Measurements from ENCODE around the gene OLFM1.

OLFM1 gene

DNA sequence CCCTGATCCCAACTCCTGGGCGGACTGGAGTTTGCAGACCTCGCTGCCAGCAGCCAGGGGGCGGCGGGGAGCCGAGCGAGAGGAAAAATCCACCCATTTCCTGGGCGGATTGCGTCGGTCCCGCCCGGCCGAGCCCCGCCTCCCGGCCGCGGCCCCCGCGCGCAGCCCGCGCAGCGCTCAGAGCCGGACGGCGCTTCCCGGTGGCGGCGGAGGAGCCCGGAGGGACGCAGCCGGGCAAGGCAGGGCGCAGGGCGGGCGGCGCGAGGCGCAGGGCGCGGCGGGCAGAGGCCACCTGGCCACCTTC, at the start of gene OLFM1:
Gene OLFM1, plus strand, starts transcription at position 180 of the 304 bp plus-strand sequence. CDS start 322 bp downstream, outside the sequence.
- in situ Hi-C loops (cut with MboI; ENCODE audit: low sequenced_read_pairs) = no loop called here

DNA sequence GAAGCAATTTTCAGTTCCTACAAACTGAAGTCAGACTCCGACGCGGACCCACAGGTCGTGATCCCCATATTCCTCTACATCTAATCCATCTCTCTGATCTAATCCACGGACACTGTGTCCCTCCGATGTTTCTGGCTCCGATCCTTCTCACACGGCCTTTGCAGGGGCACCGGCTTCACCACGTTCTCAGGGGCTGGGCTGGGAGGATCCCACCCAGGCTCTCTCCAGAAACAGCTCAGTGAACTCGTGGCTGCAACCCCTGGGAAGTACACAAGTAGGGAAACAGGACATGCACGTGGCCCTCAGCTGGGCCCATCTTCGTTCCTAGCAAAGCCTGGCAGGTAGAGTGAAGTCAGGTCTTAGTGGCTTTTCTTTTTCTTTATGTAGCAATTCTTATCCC, 49.1 kb upstream of the OLFM1 start:
- in situ Hi-C loops (cut with MboI; ENCODE audit: low sequenced_read_pairs) = no loop called here

DNA sequence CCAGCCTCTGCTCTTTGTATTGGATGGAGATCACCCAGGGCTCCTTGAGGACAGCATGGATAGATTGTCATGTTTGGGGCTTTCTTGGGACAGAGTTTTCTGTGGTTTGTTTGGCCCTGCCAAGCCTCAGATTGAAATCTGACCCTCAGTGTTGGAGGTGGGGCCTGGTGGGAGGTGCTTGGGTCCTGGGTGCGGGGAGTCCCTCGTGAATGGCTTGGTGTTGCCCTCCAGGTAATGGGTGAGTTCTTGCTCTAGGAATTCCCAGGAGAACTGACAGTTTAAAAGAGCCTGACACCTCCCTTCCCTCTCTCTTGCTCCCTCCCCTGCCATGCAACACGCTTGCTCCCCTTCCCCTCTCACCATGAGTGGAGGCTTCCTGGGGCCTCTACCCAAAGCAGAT, 48.6 kb upstream of the OLFM1 start:
- in situ Hi-C loops (cut with MboI; ENCODE audit: low sequenced_read_pairs) = no loop called here

DNA sequence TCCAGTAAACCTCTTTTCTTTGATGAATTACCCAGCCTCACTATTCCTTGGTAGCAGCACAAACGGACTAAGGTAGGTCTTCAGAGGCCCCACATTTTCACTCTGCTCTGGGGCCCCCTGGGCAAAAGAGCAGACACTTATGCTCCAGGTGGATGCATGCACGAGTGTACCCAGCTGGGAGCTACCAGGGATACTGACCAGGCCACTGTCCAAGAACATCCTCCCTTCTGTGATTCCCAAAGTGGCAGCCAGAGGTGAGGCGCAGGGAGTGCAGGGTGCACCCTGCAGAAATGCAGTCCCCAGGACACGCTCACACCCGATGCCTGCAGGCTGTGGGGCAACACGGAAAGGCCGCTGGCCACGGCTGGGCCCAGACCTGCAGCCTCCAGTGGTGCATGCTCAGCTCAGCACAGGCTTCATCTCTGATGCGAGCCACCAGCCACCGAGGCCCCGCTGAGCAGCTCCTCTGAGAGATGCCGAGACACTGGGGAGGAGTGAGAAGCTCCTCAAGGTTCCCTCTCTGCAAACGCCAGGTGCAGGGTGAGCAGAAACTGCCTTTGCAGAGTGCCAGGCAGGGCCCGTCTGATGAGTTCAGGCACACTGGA, 48.1 kb upstream of the OLFM1 start:
- in situ Hi-C loops (cut with MboI; ENCODE audit: low sequenced_read_pairs) = no loop called here

DNA sequence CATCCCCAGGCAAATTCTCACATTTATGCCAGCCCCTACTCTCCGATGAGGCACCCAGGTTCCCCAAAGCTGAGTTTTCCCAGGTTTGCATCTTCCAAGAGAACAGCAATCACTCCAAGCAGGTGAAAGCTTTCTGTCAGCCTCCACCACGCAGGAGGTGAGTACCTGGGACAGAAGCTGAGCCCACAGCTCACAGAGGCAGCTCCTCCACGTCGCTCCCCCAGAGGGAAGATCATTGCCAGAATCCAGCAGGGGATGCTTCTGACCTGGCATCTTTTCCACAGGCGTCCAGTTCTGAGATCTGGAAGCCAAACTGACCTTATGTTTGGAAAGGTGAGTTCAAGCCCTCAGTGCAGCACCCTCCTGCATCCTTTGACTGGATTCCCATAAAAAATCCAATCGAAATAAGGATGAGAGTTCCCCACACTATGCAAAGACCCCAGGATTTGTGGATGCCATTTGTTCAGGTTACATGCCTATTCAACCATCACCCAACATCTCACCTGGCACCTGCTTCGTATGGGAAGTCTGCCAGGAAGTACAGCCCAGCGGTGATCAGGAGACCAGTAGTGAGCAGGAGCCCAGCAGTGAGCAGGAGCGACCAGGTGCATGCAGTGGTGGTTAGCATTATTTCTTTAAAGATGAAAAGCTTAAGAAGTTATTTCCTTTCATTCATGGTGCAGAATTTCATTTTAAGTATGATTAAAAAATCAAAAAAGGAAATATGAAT, 47.4 kb upstream of the OLFM1 start:
- in situ Hi-C loops (cut with MboI; ENCODE audit: low sequenced_read_pairs) = no loop called here

DNA sequence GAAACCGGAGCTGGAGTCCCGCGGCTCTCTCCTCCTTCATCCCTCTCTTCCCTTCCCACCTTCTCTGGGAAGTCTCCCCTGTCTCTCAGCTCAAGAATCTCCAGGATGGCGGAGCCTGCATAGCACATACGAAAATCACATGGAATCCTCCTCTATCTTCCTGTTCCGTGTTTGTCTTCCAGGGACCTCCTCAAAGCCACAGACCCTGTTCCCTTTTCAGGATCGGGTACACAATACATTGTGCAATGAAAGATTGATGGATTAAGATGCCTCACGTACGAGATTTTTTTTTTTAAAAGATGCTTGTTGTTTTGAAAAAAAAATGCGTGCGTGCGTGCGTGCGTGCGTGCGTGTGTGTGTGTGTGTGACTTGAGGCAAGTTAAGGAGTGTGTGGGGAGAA, 46.6 kb upstream of the OLFM1 start:
- in situ Hi-C loops (cut with MboI; ENCODE audit: low sequenced_read_pairs) = no loop called here

DNA sequence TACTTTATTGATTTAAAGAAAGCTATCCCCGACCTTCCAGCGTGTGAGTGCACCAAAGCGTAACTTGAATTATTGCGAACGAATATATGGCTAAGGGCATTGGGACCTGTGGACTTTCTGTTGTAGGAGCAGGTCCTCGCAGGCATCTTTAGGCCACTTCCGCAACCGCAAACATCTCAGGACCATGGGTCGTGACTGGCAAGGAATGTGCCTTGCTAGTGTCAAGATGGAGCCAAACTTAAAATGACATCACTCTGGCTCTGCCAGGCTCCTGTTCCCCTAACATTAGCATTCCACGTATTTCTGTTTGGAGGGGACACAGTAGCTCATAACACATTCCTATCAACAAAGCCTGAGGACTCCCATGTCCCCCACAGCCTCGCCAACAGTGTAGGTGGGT, 44.1 kb upstream of the OLFM1 start:
- in situ Hi-C loops (cut with MboI; ENCODE audit: low sequenced_read_pairs) = no loop called here

DNA sequence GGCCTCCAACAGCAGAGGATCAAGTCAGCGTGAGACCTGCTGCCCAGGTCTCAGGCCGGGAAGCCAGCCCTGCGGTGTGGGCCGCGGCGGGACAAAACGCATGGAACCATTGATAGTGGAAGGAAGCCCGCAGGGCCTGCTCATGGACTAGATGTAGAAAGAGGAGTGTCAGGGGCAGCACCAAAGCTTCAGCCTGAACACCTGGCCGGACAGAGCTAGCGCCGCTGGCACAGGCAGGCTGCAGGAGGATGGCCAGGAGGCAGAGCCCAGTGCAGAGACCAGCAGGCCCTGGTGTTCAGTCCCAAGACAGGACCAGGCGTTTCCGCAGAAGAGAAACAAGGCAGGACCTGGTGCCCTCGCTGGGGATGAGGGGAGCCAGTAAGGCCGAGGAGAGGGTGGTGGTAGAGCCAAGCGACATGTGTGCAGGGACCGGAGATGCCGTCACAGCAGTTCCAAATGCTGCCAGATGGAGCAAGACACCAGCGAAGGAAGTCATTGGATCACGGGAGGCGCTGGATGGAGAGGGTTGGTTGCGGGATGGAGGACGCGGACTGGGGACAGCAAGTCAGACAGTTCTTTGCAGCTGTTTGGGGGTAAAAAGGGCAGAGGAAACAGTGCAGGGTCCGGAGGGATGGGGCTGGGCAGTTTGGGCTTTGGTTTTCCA, 42.1 kb upstream of the OLFM1 start:
- in situ Hi-C loops (cut with MboI; ENCODE audit: low sequenced_read_pairs) = no loop called here

DNA sequence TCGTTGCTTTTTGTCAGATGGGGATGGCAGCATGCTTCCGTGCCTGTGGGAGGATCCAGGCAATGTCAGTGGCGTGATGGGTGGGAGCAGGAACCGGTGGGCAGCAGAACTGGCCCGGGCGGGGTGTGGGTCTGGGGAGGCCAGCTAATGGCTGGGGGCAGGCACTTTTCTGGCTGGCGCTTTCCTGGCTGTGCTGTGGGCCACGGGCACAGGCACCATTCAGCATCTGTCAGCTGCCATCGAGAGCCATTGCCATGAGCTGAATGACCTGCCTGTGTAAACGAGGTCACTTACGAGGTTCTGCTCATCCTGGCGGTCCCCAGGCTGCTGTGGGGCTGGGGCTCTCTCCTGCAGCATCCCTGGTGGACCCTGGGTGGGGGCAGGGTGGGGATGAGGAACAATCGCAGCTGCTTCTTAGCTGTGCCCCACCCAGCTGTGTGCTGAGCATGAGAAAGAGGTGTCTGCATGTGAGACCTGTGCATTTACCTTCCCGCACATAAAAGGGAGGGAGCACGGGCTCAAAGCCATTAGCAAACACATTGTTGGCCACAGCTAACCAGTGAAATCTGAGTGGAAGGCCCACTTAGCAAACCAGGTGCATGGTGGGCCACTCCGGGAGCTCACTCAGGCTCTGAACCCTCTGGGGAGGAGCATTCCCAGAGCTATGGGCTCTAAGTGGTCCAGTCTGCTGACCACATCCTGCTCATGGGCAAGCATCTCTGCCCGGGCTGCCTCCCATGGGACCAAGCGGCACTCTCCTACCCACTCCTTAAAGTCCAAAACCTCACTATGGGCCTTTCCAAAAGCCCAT, 41.3 kb upstream of the OLFM1 start:
- in situ Hi-C loops (cut with MboI; ENCODE audit: low sequenced_read_pairs) = no loop called here

DNA sequence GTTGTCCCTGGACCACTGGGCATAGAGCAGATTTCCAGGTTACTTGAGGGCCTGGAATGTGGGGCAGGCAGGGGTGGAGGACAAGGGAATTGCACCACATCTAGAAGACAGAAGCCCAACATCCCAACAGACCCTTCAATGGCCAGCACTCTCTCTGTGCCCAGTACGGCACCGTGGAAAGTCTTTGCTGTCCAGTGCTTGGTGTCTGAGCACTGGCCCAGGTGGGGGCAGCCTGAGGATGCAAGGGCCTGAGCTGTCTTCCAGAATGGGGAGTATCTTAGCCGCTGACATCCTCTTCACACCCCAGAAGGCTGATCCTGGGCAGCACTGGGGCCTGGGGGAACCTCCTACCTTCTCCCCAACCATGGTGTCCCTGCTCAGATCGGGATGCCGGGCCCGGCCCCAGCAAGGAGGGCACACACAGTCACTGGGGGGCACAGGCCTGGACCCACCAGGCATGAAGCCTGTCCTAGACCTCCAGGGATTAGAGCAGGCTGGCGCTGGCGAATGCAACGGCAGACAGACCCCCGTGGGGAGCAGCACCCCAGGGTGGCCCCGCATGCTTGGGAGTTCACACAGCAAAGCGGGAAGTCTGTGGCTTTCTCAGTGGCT, 40.6 kb upstream of the OLFM1 start:
- in situ Hi-C loops (cut with MboI; ENCODE audit: low sequenced_read_pairs) = no loop called here

DNA sequence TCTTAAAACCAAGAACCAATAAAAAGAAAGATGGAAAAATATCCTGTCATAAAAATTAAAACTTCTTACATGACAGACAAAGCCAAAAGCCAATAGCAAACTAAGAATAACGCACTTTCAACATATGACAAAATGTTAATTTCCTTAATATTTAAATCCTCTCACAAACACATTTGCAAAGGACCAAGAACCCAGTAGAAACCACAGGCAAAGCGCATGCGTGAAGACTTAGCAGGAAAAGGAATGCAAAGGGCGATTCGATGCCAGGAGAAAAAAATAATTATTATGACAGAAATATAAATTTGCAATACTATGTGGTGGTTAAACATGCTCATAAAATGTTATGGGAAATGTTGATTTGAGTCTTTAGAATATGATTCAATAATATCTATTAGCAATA, 39.9 kb upstream of the OLFM1 start:
- in situ Hi-C loops (cut with MboI; ENCODE audit: low sequenced_read_pairs) = no loop called here

DNA sequence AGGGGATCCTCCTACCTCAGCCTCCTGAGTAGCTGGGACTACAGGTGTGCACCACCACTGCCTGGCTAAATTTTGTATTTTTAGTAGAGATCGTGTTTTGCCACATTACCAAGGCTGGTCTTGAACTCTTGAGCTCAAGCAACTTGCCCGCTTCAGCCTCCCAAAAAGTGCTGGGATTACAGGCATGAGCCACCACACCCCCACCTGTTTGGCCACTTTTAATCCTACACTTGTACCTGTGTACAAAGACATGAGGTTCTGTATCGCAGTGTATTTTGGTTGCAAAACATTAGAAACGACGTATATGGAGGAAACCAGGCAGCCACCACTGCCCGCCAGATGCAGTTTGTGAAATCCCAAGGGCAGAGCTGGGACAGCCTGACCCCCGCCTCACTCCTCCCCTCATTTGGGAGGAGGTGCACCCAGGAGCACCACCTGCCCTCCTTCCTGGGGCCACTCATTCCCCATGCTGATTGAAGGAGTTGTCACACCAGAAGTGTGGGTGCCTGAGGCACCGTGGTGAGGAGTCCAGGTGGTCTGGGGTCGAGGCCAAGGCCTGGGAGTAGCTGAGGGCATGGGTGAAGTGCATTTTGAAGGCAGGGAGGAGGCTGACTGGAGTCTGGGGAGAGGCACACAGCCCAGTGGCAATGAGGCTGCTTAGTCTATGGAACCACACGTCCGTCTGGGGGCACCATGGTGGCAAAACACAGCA, 39.3 kb upstream of the OLFM1 start:
- in situ Hi-C loops (cut with MboI; ENCODE audit: low sequenced_read_pairs) = no loop called here

DNA sequence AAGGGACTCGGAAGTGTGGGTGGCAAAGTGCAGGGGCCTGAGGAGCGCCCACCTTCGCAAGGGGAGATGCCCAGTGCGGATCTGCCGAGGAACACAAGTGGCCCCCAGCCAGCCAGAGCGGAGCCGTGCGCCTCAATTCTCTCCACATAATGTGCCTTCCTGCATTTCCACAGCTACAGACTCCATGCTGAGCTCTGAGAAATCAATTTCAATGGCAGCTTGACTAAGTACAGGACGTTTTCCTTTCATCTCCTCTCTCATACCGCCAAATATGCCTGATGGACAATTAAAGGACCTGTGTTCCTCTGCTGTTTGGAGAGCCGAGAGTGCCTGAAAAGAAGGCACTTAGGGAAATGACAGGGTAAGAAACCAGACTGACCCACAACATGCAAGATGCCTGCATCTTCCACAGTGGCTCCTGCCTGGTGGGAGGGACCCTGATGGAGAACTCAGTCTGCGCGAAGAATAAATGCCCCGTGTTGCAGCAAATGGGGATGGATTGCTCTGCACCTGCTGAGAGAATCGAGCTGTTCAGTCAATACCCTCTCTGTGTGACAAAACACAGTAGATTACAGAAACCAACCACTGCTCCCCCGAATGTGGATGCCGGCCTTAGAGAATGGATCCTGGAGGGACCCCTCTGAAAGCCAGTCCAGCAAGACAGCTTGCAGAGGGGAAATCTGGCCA, 38.6 kb upstream of the OLFM1 start:
- in situ Hi-C loops (cut with MboI; ENCODE audit: low sequenced_read_pairs) = no loop called here

DNA sequence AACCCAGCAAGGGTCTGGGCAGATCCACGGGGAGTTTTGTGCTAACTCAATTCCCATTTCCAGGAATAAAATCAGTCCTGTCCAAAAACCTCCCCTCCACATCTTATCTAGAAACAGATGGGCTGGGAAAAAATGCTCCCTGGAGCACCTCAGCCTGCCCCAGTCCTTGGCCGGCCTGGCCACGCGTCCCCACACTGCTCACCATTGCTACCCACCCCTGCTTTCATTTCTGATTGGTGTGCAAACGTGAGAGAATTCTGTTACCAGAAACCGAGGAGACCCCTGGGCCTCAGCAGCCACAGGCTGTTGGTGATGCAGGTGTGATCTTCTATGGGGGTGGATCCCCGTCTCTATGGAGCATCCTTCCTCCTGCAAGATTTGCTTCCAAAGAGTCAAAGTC, 38.0 kb upstream of the OLFM1 start:
- in situ Hi-C loops (cut with MboI; ENCODE audit: low sequenced_read_pairs) = no loop called here

DNA sequence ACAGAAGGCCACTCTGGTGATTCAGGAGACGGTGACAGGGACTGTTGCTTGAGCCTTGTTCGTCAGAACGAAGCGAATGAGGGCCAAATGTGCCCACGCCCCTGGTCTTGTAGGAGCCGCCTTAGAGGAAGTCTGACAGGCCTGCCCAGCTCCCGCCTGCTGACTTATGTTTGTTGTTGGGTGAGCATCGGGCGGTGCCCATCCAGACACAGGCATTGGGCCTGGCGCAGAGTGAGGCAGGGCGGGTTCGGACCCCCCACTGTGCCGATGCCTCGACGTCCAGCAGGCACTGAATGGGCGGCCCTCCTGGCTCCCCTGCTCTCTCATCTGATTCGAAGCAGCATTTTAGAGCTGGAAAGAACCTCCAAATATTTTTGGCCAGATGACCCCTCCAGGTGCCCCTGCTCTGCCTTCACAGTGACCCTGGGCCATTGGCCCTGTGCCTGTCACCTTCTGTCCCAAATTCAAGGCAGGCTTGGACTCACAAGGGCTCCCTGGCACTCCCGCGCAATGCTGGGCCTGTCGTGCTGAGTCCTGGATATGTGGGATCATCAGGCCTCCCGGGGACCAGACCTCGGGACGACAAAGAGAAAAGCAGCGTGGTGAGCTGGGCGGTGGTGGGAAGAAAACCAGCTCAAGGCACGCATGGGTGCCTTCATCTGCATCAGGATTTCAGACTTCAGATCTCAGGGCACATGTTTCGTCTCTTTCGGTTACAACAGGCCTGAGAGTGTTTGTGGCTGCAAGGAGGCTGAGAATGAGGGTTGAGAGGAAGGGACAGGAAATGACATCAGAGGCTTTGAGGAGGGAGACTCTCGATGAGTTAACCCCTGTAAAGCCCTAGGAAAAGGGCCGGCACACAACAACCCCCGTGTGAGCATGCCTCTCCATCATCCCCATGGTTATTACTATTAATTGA, 37.1 kb upstream of the OLFM1 start:
- in situ Hi-C loops (cut with MboI; ENCODE audit: low sequenced_read_pairs) = no loop called here

DNA sequence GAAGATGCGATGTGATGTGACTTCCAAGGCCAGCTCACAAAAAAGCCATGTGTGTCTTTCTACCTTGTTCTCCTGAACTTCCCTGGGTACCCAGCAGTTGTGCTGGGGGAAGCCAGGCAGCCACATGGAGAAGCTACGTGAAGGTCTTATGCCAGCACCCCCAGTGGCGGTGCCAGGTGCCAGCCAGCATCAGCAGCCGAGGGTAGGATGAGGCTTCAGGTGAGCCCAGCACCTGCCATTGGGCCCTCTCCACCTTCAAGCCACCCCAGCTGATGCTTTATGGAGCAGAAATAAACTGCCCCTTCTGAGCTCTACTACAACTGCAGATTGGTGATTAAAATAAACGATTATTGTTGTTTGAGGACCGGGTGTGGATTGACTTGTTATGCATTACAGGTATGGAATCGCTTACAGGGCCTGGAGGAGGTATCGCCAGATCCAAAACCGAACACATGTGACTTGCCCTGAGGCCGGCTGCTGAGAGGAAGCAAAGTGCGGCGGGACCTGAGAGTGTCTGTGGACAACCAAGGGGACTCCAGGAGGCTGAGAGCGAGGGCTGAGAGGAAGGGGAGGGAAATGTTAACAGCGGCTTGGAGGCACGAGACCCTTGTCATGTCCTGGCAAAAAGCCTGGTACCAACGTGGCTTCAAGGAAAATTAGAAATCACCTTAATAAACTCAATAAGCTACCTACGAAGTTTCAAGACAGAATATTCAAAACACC, 36.0 kb upstream of the OLFM1 start:
- in situ Hi-C loops (cut with MboI; ENCODE audit: low sequenced_read_pairs) = no loop called here

DNA sequence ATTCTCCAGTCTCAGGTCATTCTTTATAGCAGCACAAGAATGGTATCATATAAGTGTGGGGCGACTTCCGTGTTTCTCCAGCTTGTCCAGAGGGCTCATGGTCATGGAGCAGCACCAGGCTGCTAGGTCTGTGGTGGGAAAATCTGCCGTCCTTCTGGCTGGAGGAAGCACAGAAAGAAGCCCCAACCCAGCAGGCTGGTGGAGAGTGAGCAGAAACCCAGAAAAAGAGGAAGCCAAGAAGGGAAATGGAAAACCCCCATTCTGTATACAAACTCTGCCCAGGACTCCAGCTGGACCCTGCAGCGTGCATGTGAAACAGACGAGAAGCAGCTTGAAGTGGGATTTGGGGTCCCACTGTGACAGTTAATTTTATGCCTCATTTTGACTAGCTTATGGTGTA, 34.3 kb upstream of the OLFM1 start:
- in situ Hi-C loops (cut with MboI; ENCODE audit: low sequenced_read_pairs) = no loop called here

DNA sequence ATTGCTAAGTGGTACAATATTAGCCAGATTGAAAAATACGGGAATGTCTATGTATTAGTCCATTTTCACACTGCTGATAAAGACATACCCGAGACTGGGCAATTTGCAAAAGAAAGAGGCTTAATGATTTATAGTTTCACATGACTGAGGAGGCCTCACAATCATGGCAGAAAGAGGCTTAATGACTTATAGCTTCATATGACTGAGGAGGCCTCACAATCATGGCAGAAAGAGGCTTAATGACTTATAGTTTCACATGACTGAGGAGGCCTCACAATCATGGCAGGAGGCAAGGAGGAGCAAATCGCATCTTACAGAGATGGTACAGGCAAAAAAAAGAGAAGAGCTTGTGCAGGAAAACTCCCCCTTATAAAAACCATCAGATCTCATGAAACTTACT, 32.3 kb upstream of the OLFM1 start:
- in situ Hi-C loops (cut with MboI; ENCODE audit: low sequenced_read_pairs) = no loop called here
